ENCODE results near the gene B3GALNT2.
A peak's percentile ranks its signal among the peaks of the same experiment; 100 is the strongest.

B3GALNT2 gene

DNA sequence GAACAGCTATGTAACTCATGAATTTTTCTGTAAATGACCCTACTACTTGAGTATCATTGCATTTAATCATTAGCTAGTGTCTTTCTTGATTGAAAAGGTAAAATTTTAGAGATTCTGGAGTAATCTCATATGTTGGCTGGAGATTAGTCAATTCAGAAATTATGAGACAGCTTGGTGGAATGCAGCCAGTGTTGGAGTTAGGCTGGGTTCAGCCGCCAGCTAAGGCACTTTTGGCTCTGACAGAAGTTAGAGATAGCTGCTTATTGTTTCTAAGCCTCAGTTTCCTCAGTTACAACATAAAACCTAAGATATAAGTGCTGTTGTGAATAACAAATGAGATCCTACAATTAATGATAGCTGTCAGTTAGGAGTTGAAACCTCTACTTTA lies 87.6 kb downstream of the B3GALNT2 start:
- TF ChIP-seq, protein P1, sequence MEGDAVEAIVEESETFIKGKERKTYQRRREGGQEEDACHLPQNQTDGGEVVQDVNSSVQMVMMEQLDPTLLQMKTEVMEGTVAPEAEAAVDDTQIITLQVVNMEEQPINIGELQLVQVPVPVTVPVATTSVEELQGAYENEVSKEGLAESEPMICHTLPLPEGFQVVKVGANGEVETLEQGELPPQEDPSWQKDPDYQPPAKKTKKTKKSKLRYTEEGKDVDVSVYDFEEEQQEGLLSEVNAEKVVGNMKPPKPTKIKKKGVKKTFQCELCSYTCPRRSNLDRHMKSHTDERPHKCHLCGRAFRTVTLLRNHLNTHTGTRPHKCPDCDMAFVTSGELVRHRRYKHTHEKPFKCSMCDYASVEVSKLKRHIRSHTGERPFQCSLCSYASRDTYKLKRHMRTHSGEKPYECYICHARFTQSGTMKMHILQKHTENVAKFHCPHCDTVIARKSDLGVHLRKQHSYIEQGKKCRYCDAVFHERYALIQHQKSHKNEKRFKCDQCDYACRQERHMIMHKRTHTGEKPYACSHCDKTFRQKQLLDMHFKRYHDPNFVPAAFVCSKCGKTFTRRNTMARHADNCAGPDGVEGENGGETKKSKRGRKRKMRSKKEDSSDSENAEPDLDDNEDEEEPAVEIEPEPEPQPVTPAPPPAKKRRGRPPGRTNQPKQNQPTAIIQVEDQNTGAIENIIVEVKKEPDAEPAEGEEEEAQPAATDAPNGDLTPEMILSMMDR (IDR thresholded peaks at IDR 0.05; ENCODE audit: extremely low read depth, missing control alignments): no peak
- DNase-seq (ENCODE audit: low spot score): no peak

DNA sequence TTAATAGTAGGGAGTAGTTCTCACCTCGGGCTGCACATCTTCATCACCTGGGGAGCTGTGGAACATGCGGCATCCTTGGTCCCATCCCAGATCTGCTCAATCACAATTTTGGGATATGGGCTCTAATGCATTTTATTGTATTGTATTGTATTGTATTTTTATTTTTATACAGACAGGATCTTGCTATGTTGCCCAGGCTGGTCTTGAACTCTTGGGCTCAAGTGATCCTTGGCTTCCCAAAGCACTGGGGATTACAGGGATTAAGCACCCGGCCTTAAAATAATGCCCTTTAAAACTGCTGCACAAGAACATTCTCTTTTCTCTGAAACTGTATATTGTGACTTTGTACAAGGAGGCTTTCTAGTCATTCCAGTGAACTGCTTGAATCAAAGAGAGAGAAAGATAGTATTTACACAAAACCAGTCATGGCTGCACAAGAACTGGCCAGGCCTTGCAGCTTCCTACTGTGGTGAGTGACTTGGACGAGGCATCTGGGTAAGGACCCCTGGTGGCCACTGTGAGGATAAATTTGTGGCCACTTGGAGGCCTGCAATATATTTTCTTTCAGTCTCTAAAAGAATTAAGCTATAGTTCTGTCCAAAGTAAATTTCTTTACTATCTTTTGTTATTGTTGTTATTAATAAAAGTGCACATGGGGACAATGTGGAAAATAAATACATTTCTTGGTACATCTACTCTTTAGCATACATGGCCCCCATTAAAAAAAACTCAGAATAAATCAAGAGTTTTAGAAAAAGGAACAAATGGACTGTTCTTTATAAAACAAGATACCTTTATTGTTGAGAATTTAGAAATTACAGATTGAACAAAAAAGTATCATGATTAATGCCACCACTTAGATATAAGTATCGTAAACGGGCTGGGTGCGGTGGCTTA lies 89.0 kb downstream of the B3GALNT2 start:
- TF ChIP-seq, protein P1 (IDR thresholded peaks at IDR 0.05; ENCODE audit: extremely low read depth, missing control alignments): peak; percentile 63
- DNase-seq (ENCODE audit: low spot score): peak; percentile 79

DNA sequence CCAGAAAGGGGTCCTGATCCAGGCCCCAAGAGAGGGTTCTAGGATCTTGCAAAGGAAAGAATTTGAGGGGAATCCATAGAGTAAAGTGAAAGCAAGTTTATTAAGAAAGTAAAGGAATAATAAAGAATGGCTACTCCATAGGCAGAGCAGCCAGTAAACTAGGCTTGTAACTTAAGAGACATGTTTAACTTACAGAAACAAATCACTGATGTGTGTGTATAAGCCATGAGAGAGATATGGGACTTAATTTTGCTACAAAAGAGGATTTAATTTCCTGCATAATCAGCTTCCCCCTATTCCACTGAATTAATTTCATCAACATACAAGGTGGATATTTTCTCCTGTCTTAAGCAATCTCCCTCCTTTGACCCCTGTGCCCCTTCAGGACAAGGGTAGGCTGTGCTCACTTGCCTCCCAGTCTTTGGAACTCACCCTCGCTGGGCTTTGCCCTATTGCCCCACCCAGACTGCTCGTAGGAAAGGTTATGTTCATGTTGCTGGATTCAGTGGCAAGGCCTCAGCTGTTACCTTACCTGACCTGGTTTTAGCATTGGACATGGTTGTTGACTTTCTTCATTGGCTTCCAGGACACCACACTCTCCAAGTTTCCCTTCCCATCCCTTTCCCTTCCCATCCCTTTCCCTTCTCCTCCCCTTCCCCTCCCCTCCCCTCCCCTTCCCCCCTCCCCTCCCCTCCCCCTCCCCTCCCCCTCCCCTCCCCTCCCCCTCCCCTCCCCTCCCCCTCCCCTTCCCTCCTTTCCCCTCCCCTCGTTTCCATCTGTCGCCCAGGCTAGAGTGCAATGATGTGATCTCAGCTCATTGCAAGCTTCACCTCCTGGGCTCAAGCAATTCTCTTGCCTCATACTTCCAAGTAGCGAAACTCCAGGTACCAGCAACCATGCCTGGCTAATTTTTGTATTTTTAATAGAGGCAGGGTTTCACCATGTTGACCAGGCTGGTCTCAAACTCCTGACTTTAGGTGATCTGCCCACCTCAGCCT lies 92.5 kb downstream of the B3GALNT2 start:
- TF ChIP-seq, protein P1 (IDR thresholded peaks at IDR 0.05; ENCODE audit: extremely low read depth, missing control alignments): no peak
- no peak for DNase-seq (ENCODE audit: low spot score)

DNA sequence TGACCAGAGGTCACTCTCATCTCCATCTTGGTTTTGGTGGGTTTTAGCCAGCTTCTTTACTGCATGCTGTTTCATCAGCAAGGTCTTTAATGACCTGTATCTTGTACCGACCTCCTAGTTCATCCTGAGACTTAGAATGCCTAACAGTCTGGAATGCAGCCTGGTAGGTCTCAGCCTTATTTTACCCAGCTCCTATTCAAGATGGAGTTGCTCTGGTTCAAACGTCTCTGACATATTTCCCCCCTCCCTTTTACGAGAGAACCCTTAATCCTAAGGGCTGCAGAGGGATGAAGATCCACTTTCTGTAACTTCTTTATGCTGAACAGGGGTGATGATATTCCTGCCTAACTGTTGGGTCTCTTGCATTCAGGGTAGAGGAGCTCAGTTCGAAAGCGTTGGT lies 93.8 kb downstream of the B3GALNT2 start:
- TF ChIP-seq, protein P1 (IDR thresholded peaks at IDR 0.05; ENCODE audit: extremely low read depth, missing control alignments): no peak
- no peak for DNase-seq (ENCODE audit: low spot score)

DNA sequence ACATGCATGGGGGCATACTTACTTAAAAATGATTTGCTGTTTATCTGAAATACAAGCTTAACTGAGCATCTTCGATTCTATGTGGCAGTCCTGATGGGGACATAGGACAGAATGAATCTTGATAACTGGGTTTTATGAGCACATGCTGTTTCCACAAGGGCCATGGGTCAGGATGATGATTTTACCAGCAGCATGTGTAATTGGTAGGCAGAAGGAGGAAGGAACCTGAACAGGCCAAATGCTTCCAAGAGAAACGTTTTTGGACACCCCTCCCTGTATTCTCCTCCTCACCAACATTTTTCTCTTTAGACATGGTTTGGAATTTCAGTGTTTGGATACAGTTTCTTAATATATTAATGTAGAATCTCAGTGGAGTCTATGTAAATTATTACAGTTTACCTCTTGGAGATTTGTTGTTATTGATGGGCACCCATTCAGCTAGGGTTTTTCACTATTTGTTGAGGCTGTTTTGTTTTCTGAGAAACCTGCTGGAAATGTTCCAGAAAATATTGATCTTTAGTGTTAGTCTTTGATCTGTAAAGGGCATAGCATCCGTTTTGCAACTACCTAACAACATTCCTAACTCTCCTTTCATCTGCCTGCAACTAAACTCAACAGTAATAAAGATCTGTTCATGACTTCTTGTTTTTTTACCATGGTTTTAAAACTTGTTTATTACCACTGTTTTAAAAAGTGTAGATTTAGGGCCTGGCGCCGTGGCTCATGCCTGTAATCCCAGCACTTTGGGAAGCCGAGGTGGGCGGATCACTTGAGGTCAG lies 95.0 kb downstream of the B3GALNT2 start:
- TF ChIP-seq, protein P1 (IDR thresholded peaks at IDR 0.05; ENCODE audit: extremely low read depth, missing control alignments): no peak
- no peak for DNase-seq (ENCODE audit: low spot score)

DNA sequence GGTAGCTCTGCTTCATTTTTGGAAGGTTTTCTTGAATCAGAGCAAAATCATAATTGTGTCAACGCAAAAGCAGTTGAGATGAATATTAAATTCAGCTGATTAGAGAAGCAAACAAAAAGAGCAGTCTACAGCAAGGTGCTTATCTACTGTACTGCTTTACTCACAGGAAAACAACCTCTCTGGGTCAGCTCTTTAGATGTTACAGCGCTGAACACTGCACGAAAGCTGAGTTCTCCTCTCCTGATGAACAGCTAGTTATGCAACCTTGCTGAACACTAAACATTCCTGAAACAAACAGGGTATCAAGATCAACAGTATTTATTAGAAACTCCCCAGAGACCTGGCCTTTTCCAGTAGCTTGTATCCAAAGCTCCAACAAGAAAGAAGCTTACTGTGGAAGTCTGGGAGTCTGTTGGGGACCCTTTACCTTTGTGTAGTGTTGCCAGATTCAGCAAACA lies 95.7 kb downstream of the B3GALNT2 start:
- no peak for DNase-seq (ENCODE audit: low spot score)
- TF ChIP-seq, protein P1 (IDR thresholded peaks at IDR 0.05; ENCODE audit: extremely low read depth, missing control alignments): no peak
